HG03095 (cell line): ENCODE data around the gene CCDC57.
A peak's percentile ranks its signal among the peaks of the same experiment; 100 is the strongest.
"Not testable (repeated sequence)": the region's sequence is repeated elsewhere in the genome, so short reads cannot be mapped to it uniquely, and the experiment has no call there.

Experiments
- ATAC-seq: cut with Tn5 transposase; IDR thresholded peaks from one replicate; pipeline ENCODE4 v1.9.1; 2021; ENCODE audit warnings: moderate library complexity; ENCODE audit not compliant: unreplicated experiment

CCDC57 gene

GRCh38 chr17:82212331-82213250 is at the start of gene CCDC57:
Gene CCDC57, minus strand, starts transcription at chr17:82212842. Its CDS starts 10,898 bp downstream, at chr17:82201944.
- peak; percentile 45 for ATAC-seq

- no peak for ATAC-seq
Measured at GRCh38 chr17:82262344-82262743, 49.7 kb upstream of the CCDC57 start.

GRCh38 chr17:82259972-82260961 is 47.6 kb upstream of the CCDC57 start:
- ATAC-seq: not testable (repeated sequence)

GRCh38 chr17:82258555-82258954 is 45.9 kb upstream of the CCDC57 start:
- ATAC-seq: no peak

GRCh38 chr17:82257473-82257872 is 44.8 kb upstream of the CCDC57 start:
- no peak for ATAC-seq

GRCh38 chr17:82256242-82256885 is 43.7 kb upstream of the CCDC57 start:
- ATAC-seq: no peak

- no peak for ATAC-seq
Measured at GRCh38 chr17:82255402-82255972, 42.8 kb upstream of the CCDC57 start.

GRCh38 chr17:82254746-82255145 is 42.1 kb upstream of the CCDC57 start:
- ATAC-seq: not testable (repeated sequence)

- not testable (repeated sequence) for ATAC-seq
Measured at GRCh38 chr17:82254096-82254495, 41.5 kb upstream of the CCDC57 start.

GRCh38 chr17:82253179-82253544 is 40.5 kb upstream of the CCDC57 start:
- no peak for ATAC-seq

- no peak for ATAC-seq
Measured at GRCh38 chr17:82252511-82253178, 40.0 kb upstream of the CCDC57 start.

GRCh38 chr17:82250868-82251500 is 38.3 kb upstream of the CCDC57 start:
- ATAC-seq: no peak

GRCh38 chr17:82249896-82250581 is 37.4 kb upstream of the CCDC57 start:
- no peak for ATAC-seq

GRCh38 chr17:82248815-82249674 is 36.4 kb upstream of the CCDC57 start:
- ATAC-seq: no peak

- ATAC-seq: no peak
Measured at GRCh38 chr17:82247856-82248671, 35.4 kb upstream of the CCDC57 start.

GRCh38 chr17:82247182-82247823 is 34.7 kb upstream of the CCDC57 start:
- ATAC-seq: no peak
